NCI-H524 treated with DMSO at 0.1 percent for 48 hours (cell line): ENCODE measurements around the gene ADA.
"Not testable (repeated sequence)": the region's sequence is repeated elsewhere in the genome, so short reads cannot be mapped to it uniquely, and the experiment has no call there.

Experiments
- DNase-seq: peaks from one replicate; lab custom pipeline; 2025; lab: John Stamatoyannopoulos, UW

ADA gene

GRCh38 chr20:44599715-44600114, 51.8 kb downstream of the ADA start:
- DNase-seq, result no peak

- DNase-seq, result no peak
Observed at GRCh38 chr20:44598423-44599305, 52.8 kb downstream of the ADA start.

- no peak for DNase-seq
Observed at GRCh38 chr20:44597930-44598329, 53.6 kb downstream of the ADA start.

- no peak for DNase-seq
Observed at GRCh38 chr20:44597516-44597915, 54.0 kb downstream of the ADA start.

GRCh38 chr20:44596876-44597275, 54.6 kb downstream of the ADA start:
- DNase-seq, result no peak

DNA sequence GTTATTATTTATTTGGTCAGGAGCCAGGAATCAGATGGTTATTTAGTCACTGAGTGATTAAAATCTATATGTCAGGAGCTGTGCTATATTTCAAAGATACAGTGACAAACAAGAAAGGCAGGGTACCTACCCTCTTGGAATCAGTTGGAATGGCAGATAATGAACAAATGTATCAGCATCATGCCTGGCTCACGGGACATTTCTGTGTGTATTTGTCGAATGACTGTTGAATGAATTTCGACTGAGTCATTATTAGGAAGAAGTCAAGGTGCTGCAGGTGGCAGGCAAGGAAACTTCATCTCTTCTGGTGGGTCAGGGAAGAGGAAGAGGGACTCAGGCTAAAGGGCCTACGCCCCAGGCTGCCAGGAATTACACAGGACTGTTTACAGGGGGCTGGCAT, 55.5 kb downstream of the ADA start:
- no peak for DNase-seq

DNA sequence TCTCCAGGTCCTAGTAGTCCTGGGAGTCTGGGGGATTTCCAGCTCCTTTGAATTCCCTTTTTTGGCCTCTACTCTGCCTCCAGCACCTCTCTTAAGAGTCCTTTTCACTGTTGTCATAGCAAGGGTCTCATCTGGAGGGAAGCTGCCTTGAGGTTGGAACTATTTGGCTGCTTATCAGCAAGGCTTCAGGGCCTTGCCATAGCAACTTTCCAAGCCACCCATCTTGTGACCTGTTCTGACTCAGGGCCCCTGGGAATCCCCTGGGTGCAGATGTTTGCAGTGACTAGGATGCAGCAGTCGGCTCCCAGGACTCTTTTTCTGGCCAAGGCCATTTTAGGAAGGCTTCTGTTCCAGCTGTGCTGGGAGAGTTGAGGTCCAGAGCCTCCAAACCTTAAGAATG, 56.8 kb downstream of the ADA start:
- DNase-seq, result no peak

DNA sequence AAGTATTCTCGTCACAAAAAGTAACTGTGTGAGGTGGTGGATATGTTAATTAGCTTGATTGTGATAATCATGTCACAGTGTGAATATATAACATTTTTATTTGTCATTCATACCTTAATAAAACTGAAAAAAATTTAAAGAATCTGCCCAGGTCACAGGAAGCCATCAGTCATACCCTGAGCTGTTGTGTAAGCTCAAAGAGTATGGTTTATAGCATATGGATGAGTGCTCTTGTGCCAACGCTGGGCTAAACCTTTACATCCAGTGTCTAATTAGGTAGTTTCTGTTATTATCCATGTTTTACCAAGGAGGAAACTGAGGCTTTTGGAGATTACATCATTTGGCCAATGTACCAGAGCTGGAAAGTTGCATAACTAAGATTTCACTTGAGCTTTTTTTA, 57.7 kb downstream of the ADA start:
- no peak for DNase-seq

GRCh38 chr20:44592366-44592765, 59.1 kb downstream of the ADA start:
- DNase-seq, result no peak

DNA sequence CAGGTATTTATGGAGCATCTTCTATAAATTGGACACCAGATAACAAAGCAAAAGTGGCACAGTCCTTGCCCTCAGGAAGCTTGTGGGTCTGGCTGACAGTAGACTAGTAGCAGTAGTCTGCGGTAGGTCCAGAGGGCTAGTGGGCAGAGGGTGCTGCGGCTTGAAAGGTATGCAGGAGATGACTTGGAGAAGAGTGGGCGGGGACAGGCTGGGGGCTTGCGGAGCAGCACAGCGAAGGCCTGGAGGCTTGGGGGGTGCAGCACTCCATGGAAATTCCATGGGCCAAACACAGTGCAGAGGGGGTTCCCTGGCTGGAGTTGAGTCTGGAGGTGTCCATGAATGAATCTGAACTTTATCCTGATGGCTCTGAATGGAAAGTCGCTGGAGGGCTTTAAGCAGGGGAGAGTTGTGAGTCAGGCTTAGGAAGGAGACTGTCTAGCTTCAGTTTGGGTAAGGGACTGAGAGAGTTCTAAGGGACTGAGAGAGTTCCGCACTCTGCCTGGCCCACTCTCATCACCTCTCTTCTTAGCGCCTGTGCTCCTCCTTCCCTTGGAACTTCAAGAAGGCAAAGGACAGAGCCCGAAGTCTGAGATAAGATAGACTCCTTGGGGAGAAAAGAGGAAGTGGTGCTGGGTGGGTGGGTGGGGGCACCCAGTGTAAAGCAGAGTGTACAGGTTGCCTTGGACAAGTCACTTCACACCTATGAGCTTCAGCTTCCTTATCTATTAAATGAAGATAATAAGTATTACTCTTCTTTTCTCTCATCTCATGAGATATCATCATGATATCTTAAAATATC, 60.3 kb downstream of the ADA start:
- no peak for DNase-seq

DNA sequence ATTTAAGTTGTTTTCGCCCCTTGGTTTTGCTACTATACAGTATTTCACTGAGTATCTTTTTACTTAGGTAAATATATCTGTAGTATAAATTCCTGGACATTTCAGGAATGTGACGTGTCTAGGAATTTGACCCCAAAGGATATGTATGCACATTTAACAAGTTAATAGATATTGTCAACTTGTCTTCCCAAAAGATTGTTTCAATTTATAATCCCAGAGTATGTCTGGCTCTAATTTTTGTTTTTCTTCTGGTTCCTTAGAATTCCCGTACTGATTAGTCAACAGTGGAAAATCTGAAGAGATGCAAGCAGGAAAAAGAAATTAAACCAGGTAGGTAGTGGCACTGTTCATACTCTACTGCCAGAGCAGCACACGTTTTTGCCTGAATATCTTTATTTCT, 62.0 kb downstream of the ADA start:
- DNase-seq, result no peak

DNA sequence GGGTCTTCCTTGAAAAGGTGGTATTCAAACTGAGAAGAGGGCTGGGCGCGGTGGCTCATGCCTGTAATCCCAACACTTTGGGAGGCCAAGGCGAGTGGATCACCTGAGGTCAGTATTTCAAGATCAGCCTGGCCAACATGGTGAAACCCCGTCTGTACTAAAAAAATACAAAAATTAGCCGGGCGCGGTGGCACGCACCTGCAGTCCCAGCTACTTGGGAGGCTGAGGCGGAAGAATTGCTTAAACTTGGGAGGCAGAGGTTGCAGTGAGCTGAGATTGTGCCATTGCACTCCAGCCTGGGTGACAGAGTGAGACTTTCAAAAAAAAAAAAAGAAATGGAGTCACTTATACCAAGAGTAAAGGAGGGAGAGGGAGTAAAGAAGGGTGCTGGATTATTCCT, 63.2 kb downstream of the ADA start:
- DNase-seq, result not testable (repeated sequence)

DNA sequence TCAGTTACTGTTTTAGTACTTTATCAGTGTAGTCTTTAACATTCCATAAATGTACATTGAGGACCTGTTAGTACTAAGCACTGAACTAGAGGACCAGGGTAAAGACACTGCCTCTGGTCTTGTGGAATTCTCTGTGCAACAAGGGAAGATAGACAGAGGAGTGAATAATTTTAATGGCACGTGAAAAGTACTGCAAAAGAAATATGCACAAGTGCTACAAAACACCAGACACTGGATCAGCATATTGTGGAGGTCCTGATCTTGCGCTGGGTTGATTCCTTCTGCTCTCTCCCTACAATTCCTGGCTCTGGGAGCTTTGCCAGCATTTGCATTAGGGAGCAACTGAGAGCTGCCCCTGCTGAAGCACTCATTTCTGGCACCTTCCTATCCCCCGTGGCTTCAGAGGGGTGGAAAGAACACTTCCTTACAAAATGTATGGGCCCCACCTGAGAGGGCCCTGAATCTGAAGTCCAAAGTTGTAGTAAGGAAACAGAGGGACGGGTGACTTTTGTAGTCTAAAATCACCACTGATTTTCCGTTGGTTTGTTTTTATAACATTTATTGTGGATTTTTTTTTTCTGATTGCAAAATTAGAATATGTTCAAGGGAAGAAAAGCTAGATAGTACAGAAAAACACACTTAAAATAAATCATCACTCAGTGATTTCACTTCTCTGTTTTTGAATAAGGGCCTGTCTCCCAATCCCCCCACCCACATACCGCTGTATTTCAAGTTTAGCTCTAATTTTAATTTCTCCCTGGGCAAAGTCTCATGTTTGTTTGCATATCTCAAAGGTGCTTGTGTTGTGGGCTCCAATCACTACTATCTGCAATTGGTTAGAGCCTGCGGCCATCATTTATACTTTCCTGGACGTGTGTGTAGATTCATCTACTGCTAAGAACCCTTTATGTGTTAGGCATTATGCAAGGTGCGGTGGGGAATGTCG, 64.2 kb downstream of the ADA start:
- no peak for DNase-seq

- no peak for DNase-seq
Observed at GRCh38 chr20:44586289-44586911, 65.1 kb downstream of the ADA start.

GRCh38 chr20:44585057-44585963, 66.2 kb downstream of the ADA start:
- no peak for DNase-seq

DNA sequence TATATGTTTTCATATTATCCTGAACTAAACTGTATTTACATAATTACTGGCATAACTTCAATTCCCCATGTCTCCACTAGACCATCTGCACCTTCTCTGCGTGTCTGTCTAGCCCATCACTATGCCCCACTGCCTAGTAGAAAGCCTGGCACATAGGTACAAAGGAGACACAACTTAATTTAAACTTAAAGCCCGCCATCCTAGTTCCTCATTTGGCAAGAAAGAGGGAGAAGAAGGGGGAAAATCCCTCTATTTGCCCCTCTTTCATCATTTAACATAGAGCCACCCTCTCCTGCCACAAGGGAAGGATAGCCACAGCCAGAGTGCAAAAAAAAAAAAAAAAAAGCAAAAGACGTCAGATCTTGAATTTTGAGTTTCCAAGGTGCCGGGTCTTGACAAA, 67.3 kb downstream of the ADA start:
- no peak for DNase-seq

- DNase-seq, result no peak
Observed at GRCh38 chr20:44583157-44583556, 68.3 kb downstream of the ADA start.

GRCh38 chr20:44582311-44583025, 69.0 kb downstream of the ADA start, which contains the start of gene PKIG:
PKIG (plus strand) TSS chr20:44582579; CDS start chr20:44614557, 31,978 bp downstream.
- DNase-seq, result no peak

DNA sequence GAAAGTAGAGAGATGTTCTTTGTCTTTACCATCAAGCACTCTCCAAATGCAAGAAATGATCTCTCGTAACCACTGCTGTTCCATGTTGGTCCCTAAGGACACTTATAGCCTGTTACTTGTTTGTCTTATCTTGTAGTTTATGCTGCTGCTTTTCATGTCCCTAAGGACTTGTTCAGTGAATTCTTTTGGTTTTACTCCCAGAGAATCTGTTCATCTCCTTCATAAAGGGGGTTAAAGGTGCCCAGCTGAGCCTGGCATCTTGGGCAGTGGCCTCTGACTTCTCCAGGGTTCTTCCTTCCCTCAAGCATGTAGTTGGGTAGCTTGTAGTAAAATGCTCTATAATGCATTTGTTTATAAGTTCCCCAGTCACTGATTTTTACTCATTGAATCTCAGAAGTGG, 70.0 kb downstream of the ADA start:
- DNase-seq, result no peak
